NCI-H774 (cell line): ENCODE results near the gene DCAF8.
A peak's percentile ranks its signal among the peaks of the same experiment; 100 is the strongest.

Experiments
- DNase-seq: peaks from one replicate; lab custom pipeline; 2025; lab: John Stamatoyannopoulos, UW

Gene DCAF8

GRCh38 chr1:160261556-160261892, 825 bp downstream of the DCAF8 start:
- DNase-seq, result no peak

GRCh38 chr1:160260406-160261382, 1.7 kb downstream of the DCAF8 start:
- peak; percentile 7 for DNase-seq

- DNase-seq, result no peak
Measured at GRCh38 chr1:160258177-160258798, 4.1 kb downstream of the DCAF8 start.

GRCh38 chr1:160257411-160258015, 4.8 kb downstream of the DCAF8 start:
- no peak for DNase-seq

- no peak for DNase-seq
Measured at GRCh38 chr1:160256396-160257046, 5.8 kb downstream of the DCAF8 start.

GRCh38 chr1:160255781-160256300, 6.5 kb downstream of the DCAF8 start:
- no peak for DNase-seq

- DNase-seq, result peak; percentile 35
Measured at GRCh38 chr1:160251687-160252526, 10.4 kb downstream of the DCAF8 start.

- DNase-seq, result no peak
Measured at GRCh38 chr1:160251011-160251410, 11.3 kb downstream of the DCAF8 start.

GRCh38 chr1:160247053-160247452, 15.3 kb downstream of the DCAF8 start:
- DNase-seq, result no peak

GRCh38 chr1:160245434-160245833, 16.9 kb downstream of the DCAF8 start:
- no peak for DNase-seq

GRCh38 chr1:160244209-160244608, 18.1 kb downstream of the DCAF8 start:
- no peak for DNase-seq

- no peak for DNase-seq
Measured at GRCh38 chr1:160243767-160244166, 18.6 kb downstream of the DCAF8 start.

- DNase-seq, result no peak
Measured at GRCh38 chr1:160239582-160240299, 22.6 kb downstream of the DCAF8 start.

GRCh38 chr1:160238408-160238807, 23.9 kb downstream of the DCAF8 start:
- DNase-seq, result no peak

- DNase-seq, result no peak
Measured at GRCh38 chr1:160237558-160237957, 24.8 kb downstream of the DCAF8 start.

- no peak for DNase-seq
Measured at GRCh38 chr1:160236806-160237205, 25.5 kb downstream of the DCAF8 start.

GRCh38 chr1:160232911-160233310, 29.4 kb downstream of the DCAF8 start:
- DNase-seq, result no peak

- DNase-seq, result no peak
Measured at GRCh38 chr1:160228431-160228830, 33.9 kb downstream of the DCAF8 start.

GRCh38 chr1:160227561-160227960, 34.8 kb downstream of the DCAF8 start:
- no peak for DNase-seq

GRCh38 chr1:160227034-160227433, 35.3 kb downstream of the DCAF8 start:
- no peak for DNase-seq

- DNase-seq, result no peak
Measured at GRCh38 chr1:160226623-160227022, 35.7 kb downstream of the DCAF8 start.
